Bone marrow (tissue), 2 donors: ENCODE measurements around the gene TACSTD2.
"Not testable (repeated sequence)": the region's sequence is repeated elsewhere in the genome, so short reads cannot be mapped to it uniquely, and the experiment has no call there.

Experiments
- DNase-seq, 2 donors: peaks; one replicate each; lab custom pipeline; 2025; lab: John Stamatoyannopoulos, UW

The TACSTD2 gene

GRCh38 chr1:58563715-58564114 lies 13.3 kb downstream of the TACSTD2 start:
- not testable (repeated sequence) for DNase-seq

GRCh38 chr1:58561633-58562032 lies 15.4 kb downstream of the TACSTD2 start:
- no peak for DNase-seq

- DNase-seq, result no peak
Measured at GRCh38 chr1:58555393-58555792, 21.7 kb downstream of the TACSTD2 start.

GRCh38 chr1:58551186-58552140 lies 25.6 kb downstream of the TACSTD2 start:
- DNase-seq, result no peak

GRCh38 chr1:58549291-58549690 lies 27.8 kb downstream of the TACSTD2 start:
- DNase-seq, result not testable (repeated sequence)

- no peak for DNase-seq
Measured at GRCh38 chr1:58548371-58548770, 28.7 kb downstream of the TACSTD2 start.

GRCh38 chr1:58546520-58547308 lies 30.3 kb downstream of the TACSTD2 start, which contains the start of gene OMA1:
Gene OMA1, minus strand, starts transcription at chr1:58546726. Its CDS starts 7,432 bp downstream, at chr1:58539294.
- DNase-seq, result peak; percentile 91 to 98

GRCh38 chr1:58545591-58546519 lies 31.2 kb downstream of the TACSTD2 start:
- peak; percentile 67 to 91 for DNase-seq

GRCh38 chr1:58543260-58543659 lies 33.8 kb downstream of the TACSTD2 start:
- DNase-seq, result no peak

- no peak for DNase-seq
Measured at GRCh38 chr1:58539553-58539952, 37.5 kb downstream of the TACSTD2 start.

GRCh38 chr1:58538821-58539220 lies 38.2 kb downstream of the TACSTD2 start:
- DNase-seq, result no peak

GRCh38 chr1:58531842-58532241 lies 45.2 kb downstream of the TACSTD2 start:
- DNase-seq, result not testable (repeated sequence)

- no peak for DNase-seq
Measured at GRCh38 chr1:58529284-58529683, 47.8 kb downstream of the TACSTD2 start.

GRCh38 chr1:58528518-58528917 lies 48.5 kb downstream of the TACSTD2 start:
- DNase-seq, result no peak
